ENCODE results near the gene AMZ1. TPM values are rescaled to one million over a fixed set of nuclear protein-coding genes. Genes with fewer than 3 reads are reported as not detected.

AMZ1 gene
- total and polyA plus RNA-seq, 2 experiments from 2014 or later: 1.4 TPM; not detected in 1

GRCh38 chr7:2751086-2751485 lies 63.1 kb downstream of the AMZ1 start:
- Histone ChIP-seq H2AFZ (no peak overlapping the region), H4K20me1 (ENCODE audit: insufficient read depth, poor library complexity, severe bottlenecking) (no peaks in the 10 kb centered on the region), H3K9me2 (replicated peaks; ENCODE audit: insufficient read depth) (no peaks in the 10 kb centered on the region), H3K79me2 (peaks cover 44% of the 10 kb centered on the region), H3K27me3 (no peaks in the 10 kb centered on the region), H3K36me3 (replicated peaks; ENCODE audit: insufficient read depth, low read depth) (no peaks in the 10 kb centered on the region), H3K9me3 (ENCODE audit: low read depth) (no peaks in the 10 kb centered on the region), H3K4me2 (no peak overlapping the region), H3K4me3 (no peak overlapping the region), H3K4me1 (ENCODE audit: insufficient read depth) (no peaks in the 10 kb centered on the region), H3K27ac (no peak overlapping the region)
- DNase-seq (ENCODE audit: low spot score): no peak
- no peak for TF ChIP-seq EZH2phosphoT487 (IDR thresholded peaks at IDR 0.05; ENCODE audit: low read depth, severe bottlenecking, unreplicated experiment)
- TF ChIP-seq EZH2 (IDR thresholded peaks at IDR 0.05; ENCODE audit: borderline replicate concordance): no peak
- TF ChIP-seq, protein P1, sequence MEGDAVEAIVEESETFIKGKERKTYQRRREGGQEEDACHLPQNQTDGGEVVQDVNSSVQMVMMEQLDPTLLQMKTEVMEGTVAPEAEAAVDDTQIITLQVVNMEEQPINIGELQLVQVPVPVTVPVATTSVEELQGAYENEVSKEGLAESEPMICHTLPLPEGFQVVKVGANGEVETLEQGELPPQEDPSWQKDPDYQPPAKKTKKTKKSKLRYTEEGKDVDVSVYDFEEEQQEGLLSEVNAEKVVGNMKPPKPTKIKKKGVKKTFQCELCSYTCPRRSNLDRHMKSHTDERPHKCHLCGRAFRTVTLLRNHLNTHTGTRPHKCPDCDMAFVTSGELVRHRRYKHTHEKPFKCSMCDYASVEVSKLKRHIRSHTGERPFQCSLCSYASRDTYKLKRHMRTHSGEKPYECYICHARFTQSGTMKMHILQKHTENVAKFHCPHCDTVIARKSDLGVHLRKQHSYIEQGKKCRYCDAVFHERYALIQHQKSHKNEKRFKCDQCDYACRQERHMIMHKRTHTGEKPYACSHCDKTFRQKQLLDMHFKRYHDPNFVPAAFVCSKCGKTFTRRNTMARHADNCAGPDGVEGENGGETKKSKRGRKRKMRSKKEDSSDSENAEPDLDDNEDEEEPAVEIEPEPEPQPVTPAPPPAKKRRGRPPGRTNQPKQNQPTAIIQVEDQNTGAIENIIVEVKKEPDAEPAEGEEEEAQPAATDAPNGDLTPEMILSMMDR (IDR thresholded peaks at IDR 0.05; ENCODE audit: poor library complexity): no peak
- WGBS (ENCODE audit: low lambda C conversion rate, missing lambda C conversion rate): 86% methylated on average over 5 of the region's 5 CpGs

- H3K36me3 ChIP-seq (replicated peaks; ENCODE audit: insufficient read depth, low read depth): no peaks in the 10 kb centered on the region
- H3K4me2 ChIP-seq: no peak overlapping the region
- TF ChIP-seq EZH2 (IDR thresholded peaks at IDR 0.05; ENCODE audit: borderline replicate concordance) (no peak), EZH2phosphoT487 (IDR thresholded peaks at IDR 0.05; ENCODE audit: low read depth, severe bottlenecking, unreplicated experiment) (no peak)
- TF ChIP-seq, protein P1 (IDR thresholded peaks at IDR 0.05; ENCODE audit: poor library complexity): no peak
- peaks cover 6% of the 10 kb centered on the region for H3K4me1 ChIP-seq (ENCODE audit: insufficient read depth)
- H3K27ac ChIP-seq: no peak overlapping the region
- no peaks in the 10 kb centered on the region for H3K9me3 ChIP-seq (ENCODE audit: low read depth)
- H3K4me3 ChIP-seq: no peak overlapping the region
- H3K9me2 ChIP-seq (replicated peaks; ENCODE audit: insufficient read depth): no peaks in the 10 kb centered on the region
- H3K27me3 ChIP-seq: no peaks in the 10 kb centered on the region
- 92% methylated on average over 3 of the region's 3 CpGs for WGBS (ENCODE audit: low lambda C conversion rate, missing lambda C conversion rate)
- no peaks in the 10 kb centered on the region for H4K20me1 ChIP-seq (ENCODE audit: insufficient read depth, poor library complexity, severe bottlenecking)
- no peak overlapping the region for H2AFZ ChIP-seq
- H3K79me2 ChIP-seq: peaks cover 40% of the 10 kb centered on the region
- DNase-seq (ENCODE audit: low spot score): no peak
These were observed 65.1 kb downstream of the AMZ1 start for GRCh38 chr7:2753148-2753547.

DNA sequence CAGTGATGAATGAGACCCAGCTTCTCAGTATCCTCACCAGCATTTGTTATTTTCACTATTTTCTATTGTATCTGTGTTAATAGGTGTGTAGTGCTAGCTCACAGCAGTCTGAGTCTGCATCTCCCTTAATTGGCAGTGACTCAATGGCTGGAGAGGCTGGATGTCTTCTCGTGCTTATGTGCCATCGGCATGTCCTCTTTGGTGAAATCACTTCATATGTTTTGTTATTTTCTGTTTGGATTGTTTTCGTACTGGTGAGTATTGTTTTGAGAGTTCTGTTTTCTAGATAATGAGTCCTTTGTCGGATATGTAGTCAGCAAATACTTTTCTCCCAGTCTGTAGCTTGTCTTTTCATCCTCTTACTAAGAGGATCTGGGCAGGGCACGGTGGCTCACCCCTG lies 66.1 kb downstream of the AMZ1 start:
- Histone ChIP-seq H3K9me3 (ENCODE audit: low read depth) (no peaks in the 10 kb centered on the region), H3K27ac (no peak overlapping the region), H3K79me2 (peaks cover 40% of the 10 kb centered on the region), H3K9me2 (replicated peaks; ENCODE audit: insufficient read depth) (no peaks in the 10 kb centered on the region), H3K36me3 (replicated peaks; ENCODE audit: insufficient read depth, low read depth) (no peaks in the 10 kb centered on the region), H3K4me2 (no peak overlapping the region), H3K4me3 (no peak overlapping the region), H3K4me1 (ENCODE audit: insufficient read depth) (peaks cover 12% of the 10 kb centered on the region), H3K27me3 (no peaks in the 10 kb centered on the region), H2AFZ (no peak overlapping the region), H4K20me1 (ENCODE audit: insufficient read depth, poor library complexity, severe bottlenecking) (no peaks in the 10 kb centered on the region)
- DNase-seq (ENCODE audit: low spot score): no peak
- WGBS (ENCODE audit: low lambda C conversion rate, missing lambda C conversion rate): 95% methylated on average over 5 of the region's 5 CpGs
- no peak for TF ChIP-seq EZH2 (IDR thresholded peaks at IDR 0.05; ENCODE audit: borderline replicate concordance)
- no peak for TF ChIP-seq EZH2phosphoT487 (IDR thresholded peaks at IDR 0.05; ENCODE audit: low read depth, severe bottlenecking, unreplicated experiment)
- TF ChIP-seq, protein P1 (IDR thresholded peaks at IDR 0.05; ENCODE audit: poor library complexity): no peak

GRCh38 chr7:2754912-2755311 lies 66.9 kb downstream of the AMZ1 start:
- H3K4me3 ChIP-seq: no peak overlapping the region
- H3K9me3 ChIP-seq (ENCODE audit: low read depth): no peaks in the 10 kb centered on the region
- no peak for DNase-seq (ENCODE audit: low spot score)
- H3K36me3 ChIP-seq (replicated peaks; ENCODE audit: insufficient read depth, low read depth): no peaks in the 10 kb centered on the region
- H3K9me2 ChIP-seq (replicated peaks; ENCODE audit: insufficient read depth): no peaks in the 10 kb centered on the region
- no peaks in the 10 kb centered on the region for H3K27me3 ChIP-seq
- TF ChIP-seq EZH2phosphoT487 (IDR thresholded peaks at IDR 0.05; ENCODE audit: low read depth, severe bottlenecking, unreplicated experiment) (no peak), EZH2 (IDR thresholded peaks at IDR 0.05; ENCODE audit: borderline replicate concordance) (no peak)
- TF ChIP-seq, protein P1 (IDR thresholded peaks at IDR 0.05; ENCODE audit: poor library complexity): no peak
- no peak overlapping the region for H3K27ac ChIP-seq
- H3K4me2 ChIP-seq: no peak overlapping the region
- H2AFZ ChIP-seq: no peak overlapping the region
- H3K79me2 ChIP-seq: peaks cover 43% of the 10 kb centered on the region
- H3K4me1 ChIP-seq (ENCODE audit: insufficient read depth): peaks cover 20% of the 10 kb centered on the region
- no peaks in the 10 kb centered on the region for H4K20me1 ChIP-seq (ENCODE audit: insufficient read depth, poor library complexity, severe bottlenecking)
- WGBS (ENCODE audit: low lambda C conversion rate, missing lambda C conversion rate): 97% methylated on average over 10 of the region's 10 CpGs

Measured in hepatocyte (in vitro differentiated cells).